GM19023 (cell line): ENCODE data around the gene BOLL.
A peak's percentile ranks its signal among the peaks of the same experiment; 100 is the strongest.
"Not testable (repeated sequence)": the region's sequence is repeated elsewhere in the genome, so short reads cannot be mapped to it uniquely, and the experiment has no call there.

ENCODE experiments used
- ATAC-seq: cut with Tn5 transposase; IDR thresholded peaks from one replicate; pipeline ENCODE4 v1.9.1; 2021; ENCODE audit warnings: mild to moderate bottlenecking, moderate library complexity; ENCODE audit not compliant: unreplicated experiment

BOLL gene

GRCh38 chr2:197707316-197708213, 77.6 kb downstream of the BOLL start:
- ATAC-seq, result no peak

GRCh38 chr2:197706839-197707207, 78.3 kb downstream of the BOLL start:
- no peak for ATAC-seq

- ATAC-seq, result no peak
Measured at GRCh38 chr2:197705912-197706838, 78.9 kb downstream of the BOLL start.

- ATAC-seq, result peak; percentile 88
Measured at GRCh38 chr2:197705121-197705911, 79.8 kb downstream of the BOLL start, which contains the start of gene MARS2. MARS2 (plus strand) TSS chr2:197705369; CDS start chr2:197705406, 37 bp downstream.

DNA sequence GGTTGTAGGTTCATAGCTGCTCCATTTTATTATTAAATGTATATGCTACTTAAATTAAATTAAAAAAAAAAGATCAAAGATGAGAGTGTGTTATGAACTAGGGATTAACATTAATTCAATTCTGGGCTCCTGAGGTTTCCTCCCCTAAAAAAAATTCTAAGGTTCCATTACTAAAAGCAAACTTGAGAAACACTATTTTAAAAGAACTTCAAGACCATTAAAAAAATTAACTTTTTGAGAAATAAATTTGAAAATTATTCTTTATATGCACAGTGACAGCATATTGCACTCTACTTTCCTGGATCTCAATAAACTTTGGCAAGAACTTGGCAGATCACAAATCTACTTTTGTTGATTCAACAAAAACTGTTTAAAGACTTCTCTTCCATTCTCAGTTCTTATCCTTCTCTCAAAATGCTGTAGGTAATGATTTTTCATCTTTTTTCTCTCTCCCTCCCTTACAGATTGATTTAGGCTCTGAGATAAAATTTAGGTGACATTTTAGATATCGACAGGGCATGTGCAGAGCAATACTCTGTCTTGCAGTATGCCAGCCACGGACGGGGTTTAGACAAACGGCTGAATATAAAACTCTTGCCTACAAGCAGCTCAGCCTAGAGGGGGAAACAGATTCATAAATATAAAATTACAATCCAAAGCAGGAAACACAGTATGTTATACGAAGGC, 80.5 kb downstream of the BOLL start:
- ATAC-seq, result peak; percentile 33

DNA sequence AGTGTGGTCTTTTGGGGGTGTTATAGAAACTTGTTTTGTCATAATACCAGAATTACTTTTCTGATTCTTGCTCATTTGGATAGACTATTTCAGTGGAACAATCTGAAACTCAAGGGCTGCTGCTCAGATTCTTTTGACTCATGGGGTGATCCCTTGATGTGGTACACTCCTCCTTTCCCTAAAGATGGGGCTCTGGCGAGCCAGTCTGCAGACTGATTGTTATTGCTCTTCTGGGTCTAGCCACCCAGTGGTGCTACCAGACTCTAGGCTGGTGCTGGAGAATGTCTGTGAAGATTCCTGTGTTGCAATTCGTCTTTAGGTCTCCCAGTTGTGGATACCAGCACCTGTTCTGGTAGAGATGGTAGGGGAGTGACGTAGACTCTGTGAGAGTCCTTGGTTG, 84.2 kb downstream of the BOLL start:
- no peak for ATAC-seq

DNA sequence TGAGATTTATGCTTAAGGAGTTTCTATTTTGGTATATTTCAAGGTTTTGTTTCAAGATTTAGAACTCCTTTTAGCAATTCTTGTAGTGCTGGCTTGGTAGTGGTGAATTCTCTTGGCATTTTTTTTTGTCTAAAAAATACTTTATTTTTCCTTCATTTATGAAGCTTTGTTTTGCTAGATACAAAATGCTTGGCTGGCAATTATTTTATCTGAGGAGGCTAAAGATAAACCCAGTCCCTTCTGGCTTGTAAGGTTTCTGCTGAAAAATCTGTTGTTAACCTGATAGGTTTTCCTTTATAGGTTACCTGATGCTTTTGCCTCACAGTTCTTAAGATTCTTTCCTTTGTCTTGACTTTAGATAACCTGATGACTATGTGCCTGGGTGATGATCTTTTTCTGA, 85.4 kb downstream of the BOLL start:
- not testable (repeated sequence) for ATAC-seq

DNA sequence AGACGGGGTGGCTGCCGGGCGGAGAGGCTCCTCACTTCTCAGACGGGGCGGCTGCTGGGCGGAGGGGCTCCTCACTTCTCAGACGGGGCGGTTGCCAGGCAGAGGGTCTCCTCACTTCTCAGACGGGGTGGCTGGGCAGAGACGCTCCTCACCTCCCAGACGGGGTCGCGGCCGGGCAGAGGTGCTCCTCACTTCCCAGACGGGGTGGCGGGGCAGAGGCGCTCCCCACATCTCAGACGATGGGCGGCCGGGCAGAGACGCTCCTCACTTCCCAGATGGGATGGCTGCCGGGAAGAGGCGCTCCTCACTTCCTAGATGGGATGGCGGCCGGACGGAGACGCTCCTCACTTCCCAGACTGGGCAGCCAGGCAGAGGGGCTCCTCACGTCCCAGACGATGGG, 88.5 kb downstream of the BOLL start:
- ATAC-seq, result not testable (repeated sequence)

- not testable (repeated sequence) for ATAC-seq
Measured at GRCh38 chr2:197695971-197696370, 89.1 kb downstream of the BOLL start.

DNA sequence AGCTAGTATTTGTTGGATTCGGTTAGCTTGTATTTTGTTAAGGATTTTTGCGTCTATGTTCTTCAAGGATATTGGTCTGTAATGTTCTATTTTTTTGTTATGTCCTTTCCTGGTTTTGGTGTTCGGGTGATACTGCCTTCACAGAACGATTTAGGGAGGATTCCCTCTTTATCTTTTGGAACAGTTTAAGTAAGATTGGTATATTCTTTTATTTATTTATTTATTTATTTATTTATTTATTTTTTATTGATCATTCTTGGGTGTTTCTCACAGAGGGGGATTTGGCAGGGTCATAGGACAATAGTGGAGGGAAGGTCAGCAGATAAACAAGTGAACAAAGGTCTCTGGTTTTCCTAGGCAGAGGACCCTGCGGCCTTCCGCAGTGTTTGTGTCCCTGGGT, 89.9 kb downstream of the BOLL start:
- ATAC-seq, result not testable (repeated sequence)

- no peak for ATAC-seq
Measured at GRCh38 chr2:197677483-197677882, 107.6 kb downstream of the BOLL start.

- ATAC-seq, result no peak
Measured at GRCh38 chr2:197677056-197677455, 108.1 kb downstream of the BOLL start.
